UCSD-AML1 (cell line): ENCODE data around the gene HIP1R.

Experiments used
- DNase-seq: peaks from one replicate; lab custom pipeline; 2025; ENCODE audit not compliant: unreplicated experiment; lab: John Stamatoyannopoulos, UW

HIP1R gene

GRCh38 chr12:122860040-122860853 lies 25.0 kb downstream of the HIP1R start:
- DNase-seq = peak; percentile 80

GRCh38 chr12:122860854-122861586 lies 25.8 kb downstream of the HIP1R start:
- no peak for DNase-seq

GRCh38 chr12:122861587-122861970 lies 26.3 kb downstream of the HIP1R start:
- no peak for DNase-seq

GRCh38 chr12:122862110-122862634 lies 26.9 kb downstream of the HIP1R start:
- no peak for DNase-seq

GRCh38 chr12:122862872-122863701 lies 27.8 kb downstream of the HIP1R start:
- DNase-seq = no peak

GRCh38 chr12:122864894-122865253 lies 29.6 kb downstream of the HIP1R start:
- DNase-seq = no peak

GRCh38 chr12:122865268-122866231 lies 30.3 kb downstream of the HIP1R start:
- DNase-seq = peak; percentile 25

GRCh38 chr12:122866379-122866778 lies 31.1 kb downstream of the HIP1R start:
- DNase-seq = no peak

GRCh38 chr12:122866950-122867607 lies 31.8 kb downstream of the HIP1R start:
- DNase-seq = no peak

- DNase-seq = peak; percentile 28
Observed at GRCh38 chr12:122867691-122868461, 32.6 kb downstream of the HIP1R start.

GRCh38 chr12:122868471-122869177 lies 33.4 kb downstream of the HIP1R start:
- no peak for DNase-seq

- no peak for DNase-seq
Observed at GRCh38 chr12:122869207-122869973, 34.1 kb downstream of the HIP1R start.

- DNase-seq = no peak
Observed at GRCh38 chr12:122870163-122870842, 35.0 kb downstream of the HIP1R start.

- DNase-seq = no peak
Observed at GRCh38 chr12:122870867-122871664, 35.8 kb downstream of the HIP1R start.

- DNase-seq = peak; percentile 72
Observed at GRCh38 chr12:122871851-122872780, 36.9 kb downstream of the HIP1R start.
